Right ventricle myocardium inferior (tissue), 1 donor: ENCODE results near the gene VGF. TPM values are rescaled to one million over a fixed set of nuclear protein-coding genes. Genes with fewer than 3 reads are reported as not detected.

Source experiments
- ATAC-seq: fragments of 200-7000 bp; cut with Tn5 transposase; one replicate; pipeline ENCODE4 v1.9.1; 2020; ENCODE audit warnings: mild to moderate bottlenecking, moderate library complexity
- DNase-seq: peaks from one replicate; pipeline ENCODE4 v3.0.0; 2021; ENCODE audit errors: missing footprints
- intact Hi-C: fragments of 100-400 bp; cut with DNase I; formaldehyde crosslinking; loops from one replicate; pipeline ENCODE4 v1.11.0; 2022
- total RNA-seq: library from RNA; stranded (reverse); fragmentation: NEBNext Ultra II Directional; extraction: Animal tissue kit (Norgen Biotek cat#: 25700); gene quantifications from one replicate; pipeline ENCODE4 v1.2.1, GENCODE V29; 2021
- donor health status: DM: no; HTN: yes; CAD: no; lungs with severe emphysema.

VGF gene
- total RNA-seq, 1 donor from 2014 or later, result not detected

DNA sequence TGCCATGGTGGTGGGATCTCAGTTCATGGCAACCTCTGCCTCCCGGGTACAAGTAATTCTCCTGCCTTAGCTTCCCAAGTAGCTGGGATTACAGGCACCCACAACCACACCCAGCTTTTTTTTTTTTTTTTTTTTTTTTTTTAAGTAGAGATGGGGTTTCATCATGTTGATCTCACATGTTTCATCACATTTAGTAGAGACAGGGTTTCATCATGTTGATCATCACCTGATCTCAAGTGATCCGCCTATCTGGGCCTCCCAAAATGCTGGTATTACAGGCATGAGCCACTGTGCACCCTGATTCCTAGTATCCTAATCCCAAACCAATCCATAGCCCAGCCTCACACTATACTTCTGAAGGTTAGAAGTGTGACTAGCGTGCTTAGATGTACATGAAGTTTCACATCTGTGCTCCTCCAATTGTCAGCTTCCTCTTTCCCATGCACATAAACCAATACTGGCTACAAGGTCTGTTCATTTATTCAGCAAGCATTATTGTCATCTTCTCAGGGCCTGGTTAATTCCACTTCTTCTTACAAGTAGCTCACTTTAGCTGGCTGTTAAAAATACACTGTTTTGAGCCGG is 21.6 kb upstream of the VGF start:
- ATAC-seq (no peak), DNase-seq (no peak)
- intact Hi-C loops, result no loop called here

DNA sequence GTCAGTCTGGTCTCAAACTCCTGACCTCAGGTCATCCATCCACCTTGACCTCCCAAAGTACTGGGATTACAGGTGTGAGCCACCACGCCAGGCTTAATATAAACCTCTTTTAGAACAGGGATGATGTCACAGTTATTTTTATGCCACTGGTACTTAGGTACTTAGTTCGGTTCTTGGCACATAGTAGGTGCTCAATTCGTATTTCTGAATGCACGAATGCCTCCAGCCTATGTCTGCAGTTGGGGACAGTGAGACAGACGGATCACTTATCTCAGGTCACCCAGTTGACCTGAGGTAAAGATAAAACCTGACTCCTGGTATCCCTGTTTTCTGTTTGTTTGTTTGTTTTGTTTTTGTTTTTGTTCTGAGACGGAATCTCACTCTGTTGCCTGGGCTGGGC is 20.8 kb upstream of the VGF start:
- no peak for ATAC-seq
- intact Hi-C loops, result no loop called here
- no peak for DNase-seq

DNA sequence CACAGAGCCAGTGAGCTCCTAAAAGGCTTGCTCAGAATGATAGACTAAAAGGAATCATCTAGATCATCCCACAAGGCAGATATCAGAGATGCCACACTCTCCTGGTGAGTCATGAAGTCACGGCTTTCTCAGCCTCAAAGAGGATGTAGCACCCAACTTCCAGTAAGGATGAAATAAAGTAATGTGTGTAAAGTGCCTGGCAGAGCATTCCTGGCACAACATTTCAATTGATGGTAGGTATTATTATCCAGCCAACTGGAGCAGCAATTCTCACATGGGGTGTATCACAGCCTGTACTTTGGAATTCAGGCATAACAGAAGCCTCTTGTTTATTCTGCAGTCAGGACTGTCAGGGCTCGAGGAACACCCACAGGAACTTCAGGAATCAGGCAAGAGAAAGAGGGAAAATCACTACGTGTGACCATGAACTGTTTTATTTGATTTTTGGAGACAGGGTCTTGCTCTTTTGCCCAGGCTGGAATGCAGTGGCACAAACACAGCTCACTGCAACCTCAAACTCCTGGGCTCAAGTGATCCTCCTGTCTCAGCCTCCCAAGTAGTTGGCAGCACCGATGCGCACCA is 20.0 kb upstream of the VGF start:
- ATAC-seq, result no peak
- intact Hi-C loops, result no loop called here
- no peak for DNase-seq

DNA sequence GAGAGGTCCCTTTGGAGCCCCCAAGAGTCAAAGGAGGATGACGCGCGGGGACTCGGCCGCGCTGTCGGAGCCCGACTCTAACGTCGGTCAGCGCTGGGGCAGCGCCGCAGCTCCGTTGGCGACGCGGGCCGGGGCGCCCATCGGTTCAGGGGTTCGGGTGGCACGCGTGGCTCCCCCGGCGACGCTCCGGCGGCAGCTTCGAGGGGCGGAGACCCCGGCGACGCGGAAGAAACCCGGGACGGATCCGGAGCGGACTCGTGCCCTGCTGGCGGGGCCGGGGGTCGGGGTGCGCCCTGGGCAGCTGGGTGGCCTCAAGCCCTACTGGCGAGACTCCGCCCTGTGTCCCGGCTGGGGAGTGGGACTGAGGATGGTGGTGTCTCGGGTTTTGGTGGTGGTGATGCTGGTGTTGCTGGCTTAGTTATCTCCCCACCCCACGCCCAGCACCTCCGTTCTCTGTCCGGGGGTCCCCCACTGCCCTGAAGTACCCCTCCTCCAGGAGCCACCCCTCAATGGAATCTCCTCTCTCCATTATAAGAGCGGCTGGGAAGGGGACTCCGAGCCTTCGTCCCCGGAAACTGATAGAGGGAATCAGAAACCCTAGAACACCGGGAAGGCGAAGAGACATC is 14.9 kb upstream of the VGF start, which contains the start of gene NAT16:
Gene NAT16 (minus strand): TSS at position 164 of the 626 bp plus-strand sequence. CDS start 5,486 bp downstream, outside the sequence.
- no peak for DNase-seq
- intact Hi-C loops, result no loop called here

DNA sequence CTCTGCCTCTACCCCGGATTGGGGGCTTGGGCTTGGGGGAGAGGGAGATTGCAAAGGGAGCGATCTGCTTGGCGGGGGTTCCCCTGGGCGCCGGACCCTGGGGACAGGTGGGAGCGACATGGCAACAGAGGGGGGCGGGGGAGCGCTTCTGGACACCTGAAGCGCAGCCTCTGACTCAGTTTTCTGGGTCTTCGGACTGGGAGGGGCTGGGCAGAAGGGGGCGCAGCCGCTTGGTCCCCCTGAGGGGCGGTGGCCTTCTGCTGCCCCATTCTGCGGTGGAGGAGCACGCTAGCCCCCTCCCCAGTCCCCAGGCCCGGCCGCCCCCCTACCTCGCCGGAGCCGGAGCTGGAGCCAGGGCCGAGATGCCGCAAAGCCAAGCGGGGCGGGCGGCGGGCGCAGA is 14.3 kb upstream of the VGF start:
- intact Hi-C loops, result no loop called here
- no peak for ATAC-seq
- DNase-seq, result no peak

More for the DNA sequence above, 14.9 kb upstream of the VGF start, which contains the start of gene NAT16:
- no peak for ATAC-seq

DNA sequence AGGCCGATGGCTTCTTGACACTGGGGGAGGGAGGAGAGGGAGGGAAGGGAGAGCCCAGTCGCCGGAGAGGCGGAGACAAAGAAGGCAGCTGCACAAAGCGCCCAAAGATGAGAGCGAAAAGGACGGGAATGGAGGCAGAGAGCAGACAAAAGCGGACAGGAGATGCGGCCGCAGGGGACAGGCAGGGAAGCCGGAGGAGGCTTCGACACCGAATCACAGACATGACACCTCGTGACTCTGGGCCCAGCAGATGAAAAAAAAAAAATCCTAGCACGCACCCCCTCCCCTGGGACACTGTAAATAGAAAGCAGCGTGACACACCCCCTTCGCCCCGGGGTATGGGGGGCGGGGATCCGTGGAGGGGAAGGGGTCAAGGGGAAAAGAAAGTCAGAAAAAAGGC is 13.7 kb upstream of the VGF start:
- no peak for ATAC-seq
- intact Hi-C loops, result no loop called here
- DNase-seq, result no peak

DNA sequence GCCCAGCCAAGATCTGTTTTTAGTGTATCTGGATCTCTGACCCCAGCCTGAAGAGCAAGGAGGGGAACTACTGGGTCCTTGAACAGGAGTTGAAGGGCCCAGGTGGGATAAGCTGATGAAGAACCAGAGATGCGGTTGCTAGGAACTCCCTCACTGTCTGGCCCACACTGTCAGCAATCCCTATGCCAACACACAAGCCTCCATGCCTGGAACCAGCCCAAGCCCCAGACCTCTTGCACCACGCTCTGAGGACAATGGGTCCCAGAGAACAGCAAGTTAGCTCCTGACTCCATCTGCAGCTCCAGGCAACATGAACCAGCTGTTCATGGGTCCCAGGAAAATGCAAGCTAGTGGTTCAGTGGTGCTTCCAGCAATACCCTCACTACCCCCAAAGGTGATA is 12.3 kb upstream of the VGF start:
- ATAC-seq (no peak), DNase-seq (no peak)
- intact Hi-C loops, result no loop called here

DNA sequence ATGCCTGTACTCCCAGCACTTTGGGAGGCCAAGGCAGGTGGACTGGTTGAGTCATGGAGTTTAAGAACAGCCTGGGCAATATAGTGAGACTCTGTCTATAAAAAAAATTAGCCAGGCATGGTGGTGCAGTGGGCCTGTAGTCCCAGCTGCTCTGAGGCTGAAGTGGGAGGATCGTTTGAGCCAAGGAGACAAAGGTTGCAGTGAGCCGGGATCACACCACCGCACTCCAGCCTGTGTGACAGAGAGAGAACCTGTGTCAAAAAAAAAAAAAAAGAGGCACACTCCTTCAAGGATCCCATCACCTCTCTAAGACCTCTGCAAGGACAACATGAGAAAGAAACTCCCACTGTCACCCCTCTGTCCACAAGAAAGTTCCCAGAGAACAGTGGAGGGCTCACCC is 10.3 kb upstream of the VGF start:
- intact Hi-C loops, result no loop called here
- ATAC-seq (no peak), DNase-seq (no peak)

DNA sequence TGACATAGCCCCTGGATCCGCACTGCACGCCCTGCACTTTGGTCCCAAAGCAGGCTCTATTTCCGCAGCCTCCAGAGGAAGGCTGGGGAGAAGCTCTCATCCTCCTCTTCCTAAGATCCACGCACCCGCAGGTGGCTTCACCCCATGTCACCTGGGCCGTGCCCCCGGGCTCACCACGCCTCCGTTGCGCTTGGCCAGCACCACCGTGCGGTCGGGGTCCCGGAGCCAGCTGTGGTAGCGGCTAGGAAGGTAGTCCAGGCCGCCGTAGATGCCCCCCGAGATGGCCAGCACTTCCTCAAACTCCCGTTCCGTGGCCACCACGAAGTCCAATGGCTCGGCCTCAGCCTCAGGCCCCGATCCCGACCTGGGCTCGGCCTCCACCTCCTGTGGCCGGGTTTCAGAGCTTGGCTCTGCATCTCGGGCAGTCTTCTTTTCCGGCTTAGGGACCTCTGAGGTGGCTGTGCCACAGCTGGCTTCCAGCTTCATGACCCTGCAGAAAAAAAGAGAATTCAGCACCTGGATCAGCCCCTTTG is 9.0 kb upstream of the VGF start:
- ATAC-seq (no peak), DNase-seq (no peak)
- intact Hi-C loops, result no loop called here

DNA sequence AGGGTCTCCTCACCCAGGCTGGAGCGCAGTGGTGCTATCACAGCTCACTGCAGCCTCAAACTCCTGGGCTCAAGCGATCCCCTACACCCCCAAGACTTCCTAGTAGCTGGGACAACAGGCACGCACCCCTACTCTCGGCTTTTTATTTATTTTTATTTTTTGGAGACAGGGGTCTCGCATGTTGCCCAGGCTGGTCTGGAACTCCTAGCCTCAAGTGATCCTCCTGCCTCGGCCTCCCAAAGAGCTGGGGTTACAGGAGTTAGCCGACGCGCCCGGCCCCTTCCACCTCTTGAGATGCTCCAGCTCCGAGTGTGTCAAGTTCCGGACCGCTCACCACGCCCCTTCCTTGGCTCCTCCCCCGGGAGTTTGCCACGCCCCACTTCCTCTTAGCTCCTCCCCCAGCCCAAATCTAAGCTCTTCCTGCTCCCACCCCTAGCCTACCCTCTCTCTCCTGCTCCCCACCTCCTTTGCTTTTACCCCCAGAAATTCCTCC is 8.4 kb upstream of the VGF start:
- ATAC-seq (no peak), DNase-seq (no peak)
- intact Hi-C loops, result no loop called here

DNA sequence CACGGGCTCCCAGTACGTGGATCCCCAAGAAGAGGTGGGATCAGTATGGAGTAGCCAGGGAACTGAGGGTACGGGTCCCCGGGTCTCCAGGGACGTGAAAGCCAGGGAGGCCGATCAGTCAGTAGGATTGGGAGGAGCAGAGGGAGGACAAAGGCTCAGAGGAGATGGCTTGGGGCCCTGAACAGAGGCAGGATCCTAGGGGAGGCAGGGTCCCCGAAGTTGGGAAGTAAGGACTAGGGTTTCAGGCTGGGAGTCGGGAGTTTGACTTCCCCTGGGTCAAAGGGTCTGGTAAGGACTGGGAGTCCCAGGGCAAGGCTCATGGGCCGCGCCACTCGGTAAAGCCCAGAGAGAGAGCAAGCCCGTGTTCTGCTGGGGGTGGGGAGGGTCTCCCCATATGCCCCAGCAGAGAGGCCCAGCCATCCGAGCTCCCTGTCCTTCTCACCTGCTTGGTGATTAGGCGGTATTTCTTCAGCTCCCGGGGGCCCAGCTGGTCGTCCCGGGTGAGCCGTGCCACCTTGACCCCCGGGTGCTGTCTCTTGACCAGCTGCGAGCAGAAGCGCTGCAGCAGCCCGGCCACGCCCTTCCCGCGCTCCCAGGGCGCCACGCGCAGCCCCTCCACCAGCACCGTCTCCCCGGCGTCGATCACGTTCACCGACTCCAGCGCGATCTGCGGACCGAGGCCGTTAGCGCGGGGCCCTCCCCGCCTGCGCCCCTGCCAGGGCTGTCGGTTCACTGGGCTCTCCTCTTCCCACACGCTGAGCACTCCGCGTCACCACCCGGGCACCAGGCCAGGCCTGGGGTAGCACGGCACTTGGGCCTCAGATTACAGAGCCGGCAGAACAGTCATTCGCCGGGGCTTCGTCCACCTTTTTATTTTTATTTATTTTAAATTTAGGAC is 7.7 kb upstream of the VGF start:
- intact Hi-C loops, result no loop called here
- ATAC-seq, result peak; percentile 61
- no peak for DNase-seq

DNA sequence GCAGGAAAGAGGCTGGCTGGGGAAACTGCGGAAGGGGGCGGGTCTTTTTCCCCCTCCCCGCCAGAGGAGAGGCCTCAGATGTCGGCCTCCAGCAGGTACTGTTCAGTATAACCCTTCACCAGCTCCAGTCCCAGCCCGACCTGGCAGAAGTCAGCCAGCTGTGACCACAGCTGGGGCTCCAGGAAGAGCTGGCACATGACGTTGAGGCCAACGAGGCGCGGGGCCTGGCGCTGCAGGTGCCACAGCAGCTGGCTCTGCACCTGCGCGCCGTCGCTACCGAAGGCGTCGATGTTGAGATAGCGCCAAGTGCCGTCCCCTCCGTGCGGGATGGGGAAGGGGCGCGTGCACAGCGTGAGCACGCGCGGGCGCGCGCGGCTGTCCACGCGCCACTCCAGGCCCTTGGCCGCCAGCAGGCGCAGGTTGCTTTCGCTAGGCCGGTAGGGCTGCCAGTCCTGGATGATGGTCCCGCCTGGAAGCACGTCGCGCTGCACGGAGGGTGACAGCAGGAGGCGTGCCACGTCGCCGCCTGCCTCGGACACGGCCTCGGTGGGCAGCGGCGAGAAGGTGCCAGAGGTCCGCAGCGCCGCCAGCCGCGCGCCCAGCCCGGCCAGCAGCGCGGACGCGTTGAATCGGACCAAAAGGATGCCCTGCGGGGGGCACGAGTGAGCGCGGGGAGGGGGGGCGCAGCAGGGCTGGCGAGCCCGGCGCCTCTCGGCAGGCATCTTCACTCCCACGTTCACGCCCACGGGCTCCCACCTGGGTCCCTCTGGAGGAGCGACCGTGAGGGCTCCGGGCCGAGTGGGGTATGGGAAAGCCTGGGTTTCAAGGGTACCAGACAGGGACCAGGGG is 6.9 kb upstream of the VGF start:
- intact Hi-C loops, result no loop called here
- DNase-seq (no peak), ATAC-seq (no peak)

DNA sequence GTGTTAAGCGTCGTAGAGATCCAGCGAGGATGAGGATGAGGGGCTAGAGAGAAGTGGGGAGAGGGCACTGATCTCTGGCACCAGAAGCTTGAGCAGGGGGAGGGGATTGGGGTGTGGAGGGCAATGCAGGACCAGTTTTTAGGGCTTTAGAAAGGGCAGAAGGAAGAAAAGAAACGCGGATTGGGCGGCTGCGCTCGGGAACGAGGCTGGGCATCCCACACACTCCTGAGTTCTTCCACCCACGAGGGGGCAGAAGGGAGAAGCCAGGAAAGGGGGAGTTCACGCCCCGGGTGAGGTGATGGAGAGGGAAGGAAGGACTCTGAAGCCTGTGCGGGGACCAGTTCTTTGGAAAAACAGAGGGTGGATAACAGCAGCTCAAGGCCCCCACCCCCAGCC is 6.1 kb upstream of the VGF start:
- no peak for ATAC-seq

DNA sequence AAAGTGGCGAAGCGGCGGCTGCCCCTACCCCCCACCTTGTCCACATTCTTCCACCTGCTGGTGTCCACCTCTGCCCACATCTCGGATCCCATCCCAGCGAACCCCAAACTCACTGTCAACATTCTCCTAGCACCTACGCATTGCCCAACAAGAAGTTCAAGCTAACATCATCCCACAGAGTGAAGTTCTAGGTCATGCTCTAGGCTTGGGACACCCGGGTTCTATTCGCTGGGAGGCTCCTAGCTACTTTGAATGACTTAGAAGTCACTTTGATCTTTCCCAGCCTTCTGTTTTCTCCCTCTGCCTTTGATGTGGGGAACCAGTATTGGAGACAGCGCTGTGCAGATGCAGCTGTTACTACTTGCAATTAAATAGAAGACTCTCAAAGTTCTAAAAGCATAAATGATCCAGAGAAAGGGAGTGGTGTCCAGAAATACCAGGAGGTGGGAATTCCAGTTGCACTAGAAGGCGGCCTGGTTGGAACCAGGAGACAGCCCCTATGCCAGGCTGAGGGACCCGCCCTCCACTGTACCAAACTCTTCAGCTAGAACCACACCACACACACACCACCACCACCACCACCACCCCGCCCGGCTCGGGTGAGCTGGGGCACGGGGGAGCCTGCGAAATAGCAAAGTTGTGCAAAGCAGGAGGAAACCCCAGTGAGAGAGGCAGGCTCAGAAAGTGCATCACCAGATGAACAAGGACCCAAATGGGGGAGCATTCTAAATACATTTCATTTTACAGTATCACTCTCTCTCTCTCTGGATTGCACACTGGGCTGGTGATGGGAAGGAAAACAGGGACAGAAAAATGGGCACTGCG is 5.5 kb upstream of the VGF start:
- DNase-seq, result no peak
- ATAC-seq, result no peak
- intact Hi-C loops, result no loop called here

More for the DNA sequence above, 6.1 kb upstream of the VGF start:
- intact Hi-C loops, result no loop called here
- no peak for DNase-seq

DNA sequence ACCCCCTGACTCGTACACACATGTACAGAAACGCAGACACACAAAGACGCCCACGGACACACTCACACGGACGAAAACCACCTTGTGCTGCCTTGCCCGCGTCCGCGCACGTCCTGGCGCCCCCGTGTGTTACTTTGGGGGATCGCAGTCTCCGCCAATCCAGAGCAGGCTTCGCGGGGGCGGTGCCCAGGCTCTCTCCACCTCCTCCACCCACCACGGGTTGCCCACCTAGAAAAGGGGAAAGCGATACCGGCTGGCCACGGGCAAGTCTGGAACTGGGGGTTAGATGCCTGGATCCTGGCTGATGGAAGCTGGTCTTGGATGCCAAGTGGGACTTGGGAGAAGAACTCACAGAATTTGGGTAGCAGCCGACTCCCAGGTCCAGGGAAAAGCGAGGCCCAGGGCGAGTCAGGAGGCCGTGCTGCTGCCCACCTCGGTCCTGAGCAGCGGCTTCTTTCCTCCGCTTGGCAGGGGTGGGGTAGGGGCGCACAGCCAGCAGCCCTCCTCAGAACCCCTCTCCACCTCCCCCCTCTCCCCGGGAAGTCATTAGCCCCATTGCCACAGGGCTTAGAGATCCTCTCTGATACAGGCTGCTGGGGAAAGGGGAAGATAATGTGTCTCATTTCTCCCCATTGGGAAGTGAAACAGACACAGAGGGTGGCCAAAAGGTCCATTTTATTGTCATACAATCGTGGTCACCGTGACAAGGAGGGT is 4.6 kb upstream of the VGF start:
- ATAC-seq, result peak; percentile 18
- peak; percentile 87 for DNase-seq
- intact Hi-C loops, result no loop called here

DNA sequence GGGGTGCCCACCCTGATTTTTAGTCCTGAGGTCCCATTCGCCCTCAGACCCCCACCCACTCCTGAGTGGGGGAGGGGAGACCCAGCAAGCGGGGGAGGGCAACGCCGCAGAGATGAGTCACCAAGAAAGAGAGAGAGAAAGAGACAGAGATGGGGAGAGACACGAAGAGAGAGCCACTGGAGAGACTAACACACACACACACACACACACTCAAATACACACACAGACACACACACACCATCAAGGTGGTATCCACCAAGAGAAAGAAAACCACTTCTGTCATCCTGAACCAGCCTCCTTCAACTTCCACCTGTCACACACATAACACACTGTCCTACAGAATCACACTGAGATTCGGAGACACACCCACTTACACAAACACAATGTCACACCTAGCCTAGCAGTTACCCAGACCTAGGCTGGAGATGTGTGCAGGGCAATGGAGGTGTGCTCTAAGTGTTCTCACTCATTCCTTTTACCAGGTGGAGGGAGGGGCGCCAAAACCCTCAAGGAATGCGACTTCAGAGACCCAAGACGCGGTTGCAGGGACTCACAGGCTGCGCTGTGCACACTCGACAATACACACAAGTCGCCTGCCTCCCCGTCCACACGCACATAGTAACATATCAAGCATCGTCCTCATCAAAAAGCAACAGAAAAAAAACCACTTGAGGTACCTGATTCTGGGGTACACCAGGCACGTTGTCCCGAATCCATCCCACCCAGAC is 3.9 kb upstream of the VGF start:
- intact Hi-C loops, result no loop called here
- DNase-seq, result no peak
- no peak for ATAC-seq
